BLaER1 treated with 17β-estradiol and CSF1 and Interleukin-3, amounts not matched to agents 10 nM and 100 nM (cell line): ENCODE data around the gene CATSPERE.
A peak's percentile ranks its signal among the peaks of the same experiment; 100 is the strongest.

Source experiments
- H3K27ac ChIP-seq, 11 experiments: shearing (Covaris generic); formaldehyde crosslinking; 2 replicates each; pipeline ENCODE4 v1.8.1; 2022
- H3K27me3 ChIP-seq, 11 experiments: shearing (Covaris generic); formaldehyde crosslinking; 2 replicates each; pipeline ENCODE4 v1.8.1; 2022
- H3K36me3 ChIP-seq, 11 experiments: shearing (Covaris generic); formaldehyde crosslinking; 2 replicates each; pipeline ENCODE4 v1.8.1; 2022
- H3K4me1 ChIP-seq, 10 experiments: shearing (Covaris generic); formaldehyde crosslinking; 2 replicates each; pipeline ENCODE4 v1.8.1; 2022
- H3K4me2 ChIP-seq, 11 experiments: shearing (Covaris generic); formaldehyde crosslinking; 2 replicates each; pipeline ENCODE4 v1.8.1; 2022
- H3K4me3 ChIP-seq, 10 experiments: shearing (Covaris generic); formaldehyde crosslinking; 2 replicates each; pipeline ENCODE4 v1.8.1; 2022
- H3K9ac ChIP-seq, 11 experiments: shearing (Covaris generic); formaldehyde crosslinking; 2 replicates each; pipeline ENCODE4 v1.8.1; 2022
- H3K9me3 ChIP-seq, 11 experiments: shearing (Covaris generic); formaldehyde crosslinking; replicated peaks in 1 of 11; 2 replicates each; pipeline ENCODE4 v1.8.1; 2022
- H4K20me1 ChIP-seq, 11 experiments: shearing (Covaris generic); formaldehyde crosslinking; 2 replicates each; pipeline ENCODE4 v1.8.1; 2022
- Cebpa-rat ChIP-seq, 11 experiments: shearing (Covaris generic); IDR thresholded peaks; 2 replicates each; pipeline ENCODE4 v1.8.1; 2022

The CATSPERE gene

GRCh38 chr1:244461245-244462071 is at the start of gene CATSPERE:
Gene CATSPERE, plus strand, starts transcription at chr1:244461273. Its CDS starts 157 bp downstream, at chr1:244461430.
- H3K4me3 ChIP-seq = peak within 1 kb of the TSS; percentile 48 to 72 (median 63)
- H3K4me1 ChIP-seq = peaks cover 8 to 20% (median 15%) of the 10 kb centered on the region in 10 experiments; a peak in 19 of 20 replicates
- TF ChIP-seq Cebpa-rat (IDR thresholded peaks at IDR 0.05) = no peak
- H3K27ac ChIP-seq = peak within 1 kb of the TSS; percentile 57 to 85 (median 79)
- H3K9me3 ChIP-seq = peaks cover 11 to 31% (median 26%) of the 10 kb centered on the region in 11 experiments; a peak in 20 of 22 replicates
- H3K9ac ChIP-seq = peak within 1 kb of the TSS; percentile 73 to 84 (median 79)
- H3K27me3 ChIP-seq = no peaks in the 10 kb centered on the region
- H4K20me1 ChIP-seq = no peaks in the 10 kb centered on the region
- peaks cover 0 to 5% (median 0%) of the 10 kb centered on the region in 11 experiments; a peak in 2 of 22 replicates for H3K36me3 ChIP-seq
- peak within 1 kb of the TSS; percentile 66 to 87 (median 78) for H3K4me2 ChIP-seq

GRCh38 chr1:244412176-244412575 is 48.9 kb upstream of the CATSPERE start:
- peaks cover 0 to 23% (median 0%) of the 10 kb centered on the region in 10 experiments; a peak in 4 of 20 replicates for H3K4me1 ChIP-seq
- H3K27me3 ChIP-seq = no peaks in the 10 kb centered on the region
- H4K20me1 ChIP-seq = peaks cover 0 to 5% (median 0%) of the 10 kb centered on the region in 11 experiments; a peak in 1 of 22 replicates
- TF ChIP-seq Cebpa-rat (IDR thresholded peaks at IDR 0.05) = no peak
- no peak overlapping the region for H3K4me3 ChIP-seq
- no peak overlapping the region for H3K27ac ChIP-seq
- peaks cover 91 to 100% (median 100%) of the 10 kb centered on the region in 11 experiments for H3K36me3 ChIP-seq
- H3K4me2 ChIP-seq = no peak overlapping the region
- no peak overlapping the region for H3K9ac ChIP-seq
- H3K9me3 ChIP-seq = peaks cover 0 to 4% (median 0%) of the 10 kb centered on the region in 11 experiments; a peak in 3 of 22 replicates

- H3K9me3 ChIP-seq = no peaks in the 10 kb centered on the region
- no peak overlapping the region for H3K4me2 ChIP-seq
- peaks cover 0 to 5% (median 0%) of the 10 kb centered on the region in 11 experiments; a peak in 1 of 22 replicates for H4K20me1 ChIP-seq
- no peak for TF ChIP-seq Cebpa-rat (IDR thresholded peaks at IDR 0.05)
- H3K4me3 ChIP-seq = no peak overlapping the region
- no peak overlapping the region for H3K27ac ChIP-seq
- peaks cover 0 to 23% (median 0%) of the 10 kb centered on the region in 10 experiments; a peak in 4 of 20 replicates for H3K4me1 ChIP-seq
- no peak overlapping the region for H3K9ac ChIP-seq
- H3K36me3 ChIP-seq = peaks cover 91 to 100% (median 100%) of the 10 kb centered on the region in 11 experiments
- no peaks in the 10 kb centered on the region for H3K27me3 ChIP-seq
Measured at GRCh38 chr1:244413736-244414135, 47.3 kb upstream of the CATSPERE start.

GRCh38 chr1:244414543-244414942 is 46.5 kb upstream of the CATSPERE start:
- H3K27me3 ChIP-seq = no peaks in the 10 kb centered on the region
- peaks cover 0 to 5% (median 0%) of the 10 kb centered on the region in 11 experiments; a peak in 1 of 22 replicates for H4K20me1 ChIP-seq
- no peak overlapping the region; a peak in 1 of 22 replicates for H3K4me2 ChIP-seq
- H3K9ac ChIP-seq = no peak overlapping the region
- no peak overlapping the region for H3K27ac ChIP-seq
- peaks cover 0 to 18% (median 0%) of the 10 kb centered on the region in 10 experiments; a peak in 4 of 20 replicates for H3K4me1 ChIP-seq
- TF ChIP-seq Cebpa-rat (IDR thresholded peaks at IDR 0.05) = no peak
- no peaks in the 10 kb centered on the region for H3K9me3 ChIP-seq
- peaks cover 91 to 100% (median 100%) of the 10 kb centered on the region in 11 experiments for H3K36me3 ChIP-seq
- H3K4me3 ChIP-seq = no peak overlapping the region

- 0 out of 20 replicates have a peak, but pooled peaks cover 0 to 6% (median 0%) of the 10 kb centered on the region in 10 experiments for H3K4me1 ChIP-seq
- no peak overlapping the region for H3K9ac ChIP-seq
- no peaks in the 10 kb centered on the region for H4K20me1 ChIP-seq
- no peak overlapping the region for H3K27ac ChIP-seq
- no peak overlapping the region for H3K4me3 ChIP-seq
- no peak overlapping the region for H3K4me2 ChIP-seq
- no peak for TF ChIP-seq Cebpa-rat (IDR thresholded peaks at IDR 0.05)
- H3K36me3 ChIP-seq = peaks cover 97 to 100% (median 100%) of the 10 kb centered on the region in 11 experiments
- H3K9me3 ChIP-seq = no peaks in the 10 kb centered on the region
- no peaks in the 10 kb centered on the region for H3K27me3 ChIP-seq
Measured at GRCh38 chr1:244419024-244419423, 42.0 kb upstream of the CATSPERE start.

GRCh38 chr1:244422174-244422573 is 38.9 kb upstream of the CATSPERE start:
- H3K4me2 ChIP-seq = no peak overlapping the region
- H3K9ac ChIP-seq = no peak overlapping the region
- TF ChIP-seq Cebpa-rat (IDR thresholded peaks at IDR 0.05) = no peak
- no peaks in the 10 kb centered on the region for H3K9me3 ChIP-seq
- H3K27ac ChIP-seq = no peak overlapping the region
- H3K4me3 ChIP-seq = no peak overlapping the region
- peaks cover 0 to 8% (median 0%) of the 10 kb centered on the region in 11 experiments; a peak in 1 of 22 replicates for H4K20me1 ChIP-seq
- H3K4me1 ChIP-seq = no peaks in the 10 kb centered on the region
- H3K36me3 ChIP-seq = peaks cover 88 to 100% (median 95%) of the 10 kb centered on the region in 11 experiments
- H3K27me3 ChIP-seq = no peaks in the 10 kb centered on the region

GRCh38 chr1:244424649-244425334 is 36.3 kb upstream of the CATSPERE start:
- Histone ChIP-seq H3K4me1 (peaks cover 5 to 19% (median 12%) of the 10 kb centered on the region in 10 experiments; a peak in 16 of 20 replicates), H3K9ac (no peak overlapping the region), H4K20me1 (peaks cover 0 to 8% (median 0%) of the 10 kb centered on the region in 11 experiments; a peak in 1 of 22 replicates), H3K4me3 (no peak overlapping the region), H3K27ac (no peak overlapping the region), H3K36me3 (peaks cover 71 to 96% (median 80%) of the 10 kb centered on the region in 11 experiments), H3K4me2 (no peak overlapping the region), H3K27me3 (no peaks in the 10 kb centered on the region), H3K9me3 (no peaks in the 10 kb centered on the region)
- TF ChIP-seq Cebpa-rat (IDR thresholded peaks at IDR 0.05) = no peak

- H3K36me3 ChIP-seq = peaks cover 68 to 94% (median 78%) of the 10 kb centered on the region in 11 experiments
- no peak overlapping the region for H3K4me3 ChIP-seq
- H3K4me1 ChIP-seq = peaks cover 5 to 19% (median 12%) of the 10 kb centered on the region in 10 experiments; a peak in 16 of 20 replicates
- H4K20me1 ChIP-seq = peaks cover 0 to 8% (median 0%) of the 10 kb centered on the region in 11 experiments; a peak in 3 of 22 replicates
- no peak overlapping the region for H3K4me2 ChIP-seq
- no peaks in the 10 kb centered on the region for H3K9me3 ChIP-seq
- H3K27me3 ChIP-seq = no peaks in the 10 kb centered on the region
- H3K27ac ChIP-seq = no peak overlapping the region
- no peak overlapping the region for H3K9ac ChIP-seq
- TF ChIP-seq Cebpa-rat (IDR thresholded peaks at IDR 0.05) = no peak
Measured at GRCh38 chr1:244427647-244428046, 33.4 kb upstream of the CATSPERE start.
